ENCODE data around the gene ELMO1. TPM values are rescaled to one million over a fixed set of nuclear protein-coding genes. Genes with fewer than 3 reads are reported as not detected.

Gene ELMO1
- polyA plus RNA-seq, 1 experiment: not detected

DNA sequence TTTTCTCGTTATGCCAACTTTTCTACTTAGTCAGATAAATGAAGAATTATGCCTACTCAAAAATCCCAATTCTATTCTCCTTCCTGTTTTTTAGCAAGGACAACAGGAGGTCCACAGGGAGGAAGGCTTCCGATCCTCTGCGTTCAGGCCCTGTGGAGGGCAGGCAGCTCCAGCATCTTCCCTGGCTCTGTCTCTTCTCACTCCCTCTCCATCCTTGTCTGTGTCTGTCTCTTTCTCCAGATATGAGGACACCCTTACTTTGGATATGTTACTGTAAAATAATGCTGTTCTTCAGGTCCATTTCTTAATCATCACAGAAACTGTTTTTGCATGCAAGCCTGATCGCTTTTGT lies 166.6 kb downstream of the ELMO1 start:
- no peaks in the 10 kb centered on the region for H3K36me3 ChIP-seq (ENCODE audit: control insufficient read depth, insufficient read depth, low read length)
- no peak for DNase-seq (ENCODE audit: low read depth)
- no peaks in the 10 kb centered on the region for H3K27me3 ChIP-seq (ENCODE audit: control insufficient read depth, insufficient read depth, low read length)
- ChIA-PET CTCF (no interaction called here), POLR2A (no interaction called here)
- H3K4me3 ChIP-seq (ENCODE audit: low read depth, low read length): no peak overlapping the region
- TF ChIP-seq, protein P1, sequence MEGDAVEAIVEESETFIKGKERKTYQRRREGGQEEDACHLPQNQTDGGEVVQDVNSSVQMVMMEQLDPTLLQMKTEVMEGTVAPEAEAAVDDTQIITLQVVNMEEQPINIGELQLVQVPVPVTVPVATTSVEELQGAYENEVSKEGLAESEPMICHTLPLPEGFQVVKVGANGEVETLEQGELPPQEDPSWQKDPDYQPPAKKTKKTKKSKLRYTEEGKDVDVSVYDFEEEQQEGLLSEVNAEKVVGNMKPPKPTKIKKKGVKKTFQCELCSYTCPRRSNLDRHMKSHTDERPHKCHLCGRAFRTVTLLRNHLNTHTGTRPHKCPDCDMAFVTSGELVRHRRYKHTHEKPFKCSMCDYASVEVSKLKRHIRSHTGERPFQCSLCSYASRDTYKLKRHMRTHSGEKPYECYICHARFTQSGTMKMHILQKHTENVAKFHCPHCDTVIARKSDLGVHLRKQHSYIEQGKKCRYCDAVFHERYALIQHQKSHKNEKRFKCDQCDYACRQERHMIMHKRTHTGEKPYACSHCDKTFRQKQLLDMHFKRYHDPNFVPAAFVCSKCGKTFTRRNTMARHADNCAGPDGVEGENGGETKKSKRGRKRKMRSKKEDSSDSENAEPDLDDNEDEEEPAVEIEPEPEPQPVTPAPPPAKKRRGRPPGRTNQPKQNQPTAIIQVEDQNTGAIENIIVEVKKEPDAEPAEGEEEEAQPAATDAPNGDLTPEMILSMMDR (IDR thresholded peaks at IDR 0.05; ENCODE audit: insufficient read depth, low read depth, low read length): no peak

DNA sequence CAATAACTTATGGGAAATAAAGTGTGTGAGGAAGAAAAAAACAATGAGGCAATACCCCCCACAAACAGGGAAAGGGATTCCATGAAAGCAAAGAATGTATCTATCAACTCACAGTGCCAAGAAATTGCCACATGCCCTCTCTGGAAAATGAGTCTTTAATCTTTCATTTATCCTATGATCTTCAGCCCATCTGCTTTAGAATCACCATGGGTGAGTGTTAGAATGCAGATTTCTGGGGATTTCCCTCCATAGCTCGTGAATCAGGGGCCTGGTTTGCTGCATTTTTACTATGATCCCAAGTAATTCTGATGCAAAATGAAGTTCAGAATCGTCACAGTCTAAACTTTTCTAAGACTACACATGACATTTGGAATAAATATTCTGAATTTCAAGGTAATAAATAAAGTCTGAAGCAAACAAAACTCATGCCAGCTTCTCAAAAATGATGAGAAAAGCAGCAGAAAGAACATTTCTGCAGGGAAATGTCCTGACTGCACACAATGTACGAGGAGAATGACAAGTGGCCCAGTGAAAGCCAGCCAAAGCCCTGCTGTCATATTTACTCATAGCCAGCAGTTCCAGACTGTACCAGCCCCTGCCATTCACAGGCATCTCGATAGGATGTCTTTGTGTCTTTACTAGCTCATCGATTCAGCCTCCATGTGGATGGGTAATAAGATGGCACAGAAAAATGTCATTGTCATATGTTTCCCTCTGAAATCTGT lies 167.1 kb downstream of the ELMO1 start:
- H3K4me3 ChIP-seq (ENCODE audit: low read depth, low read length): no peak overlapping the region
- TF ChIP-seq, protein P1 (IDR thresholded peaks at IDR 0.05; ENCODE audit: insufficient read depth, low read depth, low read length): no peak
- ChIA-PET POLR2A (no interaction called here), CTCF (no interaction called here)
- no peak for DNase-seq (ENCODE audit: low read depth)
- H3K36me3 ChIP-seq (ENCODE audit: control insufficient read depth, insufficient read depth, low read length): no peaks in the 10 kb centered on the region
- no peaks in the 10 kb centered on the region for H3K27me3 ChIP-seq (ENCODE audit: control insufficient read depth, insufficient read depth, low read length)

DNA sequence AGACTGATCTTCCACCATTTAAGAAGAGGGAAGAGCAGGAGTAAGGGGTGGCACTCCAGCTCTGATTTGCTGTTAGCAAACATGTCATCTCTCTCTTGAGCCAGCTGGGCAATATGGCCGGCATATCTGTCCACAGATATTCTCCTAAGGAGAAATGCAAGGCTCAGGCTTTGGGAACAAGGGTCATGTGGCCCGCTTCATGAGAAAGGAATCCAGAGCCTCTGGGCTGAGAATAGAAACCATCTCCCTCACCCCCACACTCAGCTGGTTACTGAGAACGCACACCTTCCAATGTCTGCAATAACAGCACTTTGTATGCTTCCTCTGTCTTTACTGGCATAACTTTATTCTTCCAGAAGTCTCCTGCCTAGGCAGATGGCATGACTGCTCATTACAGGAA lies 171.2 kb downstream of the ELMO1 start:
- ChIA-PET POLR2A (no interaction called here), CTCF (interaction anchor here (0.6 kb wide), 1 partner anchor 276 kb away, joined by 3 read pairs; no protein-coding TSS in a partner anchor)
- TF ChIP-seq, protein P1 (IDR thresholded peaks at IDR 0.05; ENCODE audit: insufficient read depth, low read depth, low read length): no peak
- DNase-seq (ENCODE audit: low read depth): no peak
- no peaks in the 10 kb centered on the region for H3K36me3 ChIP-seq (ENCODE audit: control insufficient read depth, insufficient read depth, low read length)
- H3K27me3 ChIP-seq (ENCODE audit: control insufficient read depth, insufficient read depth, low read length): no peaks in the 10 kb centered on the region
- H3K4me3 ChIP-seq (ENCODE audit: low read depth, low read length): no peak overlapping the region

DNA sequence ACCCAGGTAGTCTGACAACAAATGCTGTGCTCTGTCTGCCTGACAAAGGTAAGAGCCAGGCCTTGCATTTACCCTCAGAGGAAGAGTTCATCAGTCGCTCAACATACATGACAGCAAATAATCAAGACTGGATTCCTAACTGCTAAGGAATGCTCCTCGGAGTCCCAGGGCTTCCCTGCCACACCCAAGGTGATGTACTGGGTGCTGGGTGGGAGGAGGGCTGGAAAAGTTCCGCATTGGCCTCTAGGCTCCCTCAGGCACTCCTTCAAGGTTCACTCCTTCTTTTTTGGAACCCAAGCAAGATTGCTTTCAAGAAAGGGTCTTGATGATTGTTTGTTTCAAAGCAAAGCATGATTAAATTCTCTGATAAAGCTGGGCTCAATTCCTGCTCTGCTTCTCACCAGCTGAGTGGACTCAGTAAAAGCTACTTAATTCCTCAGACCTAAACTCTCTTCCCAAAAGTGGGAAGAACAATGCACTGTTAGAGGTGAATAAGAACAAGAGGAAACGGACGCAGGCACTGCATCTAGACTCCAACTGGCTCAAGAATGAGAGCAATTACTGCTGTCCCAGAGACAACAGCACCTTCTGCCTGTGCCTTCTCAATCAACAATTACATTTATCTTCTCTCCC lies 173.5 kb downstream of the ELMO1 start:
- no peak overlapping the region for H3K4me3 ChIP-seq (ENCODE audit: low read depth, low read length)
- TF ChIP-seq, protein P1 (IDR thresholded peaks at IDR 0.05; ENCODE audit: insufficient read depth, low read depth, low read length): no peak
- H3K36me3 ChIP-seq (ENCODE audit: control insufficient read depth, insufficient read depth, low read length): no peaks in the 10 kb centered on the region
- H3K27me3 ChIP-seq (ENCODE audit: control insufficient read depth, insufficient read depth, low read length): no peaks in the 10 kb centered on the region
- POLR2A ChIA-PET: no interaction called here
- CTCF ChIA-PET: interaction anchor here (1.1 kb wide), 1 partner anchor 13 kb away, joined by 3 read pairs; no protein-coding TSS in a partner anchor
- DNase-seq (ENCODE audit: low read depth): no peak

DNA sequence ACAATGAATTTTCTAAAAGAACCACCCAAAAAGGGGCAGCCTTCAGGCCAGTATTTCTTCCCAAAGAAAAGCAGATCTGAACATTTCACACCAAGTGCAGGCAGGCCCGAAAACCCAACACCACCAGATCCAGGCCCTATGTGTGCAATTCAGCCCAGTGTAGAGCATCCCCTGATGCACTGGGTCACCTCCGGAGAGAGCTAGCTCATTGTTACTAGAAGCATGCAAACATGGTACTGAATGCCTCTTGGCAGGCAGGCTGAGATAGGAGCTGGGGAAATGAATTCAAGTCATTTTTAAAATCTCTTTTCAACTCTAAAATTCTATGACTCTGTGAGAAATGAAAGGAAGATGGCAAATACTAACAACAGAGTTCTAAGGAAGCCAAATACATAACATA lies 174.8 kb downstream of the ELMO1 start:
- no peak for DNase-seq (ENCODE audit: low read depth)
- no peaks in the 10 kb centered on the region for H3K27me3 ChIP-seq (ENCODE audit: control insufficient read depth, insufficient read depth, low read length)
- TF ChIP-seq, protein P1 (IDR thresholded peaks at IDR 0.05; ENCODE audit: insufficient read depth, low read depth, low read length): no peak
- H3K4me3 ChIP-seq (ENCODE audit: low read depth, low read length): no peak overlapping the region
- no peaks in the 10 kb centered on the region for H3K36me3 ChIP-seq (ENCODE audit: control insufficient read depth, insufficient read depth, low read length)
- ChIA-PET POLR2A (no interaction called here), CTCF (interaction anchor here (1.1 kb wide), 1 partner anchor 14 kb away, joined by 3 read pairs; no protein-coding TSS in a partner anchor)

Measured in BJ (cell line).